HG02870 (cell line): ENCODE results near the gene SERPINI1.

Experiments used
- ATAC-seq: cut with Tn5 transposase; IDR thresholded peaks from one replicate; pipeline ENCODE4 v1.9.1; 2021; ENCODE audit warnings: mild to moderate bottlenecking, moderate library complexity; ENCODE audit not compliant: unreplicated experiment

Gene SERPINI1

GRCh38 chr3:167843886-167844285 is 108.4 kb downstream of the SERPINI1 start:
- no peak for ATAC-seq

DNA sequence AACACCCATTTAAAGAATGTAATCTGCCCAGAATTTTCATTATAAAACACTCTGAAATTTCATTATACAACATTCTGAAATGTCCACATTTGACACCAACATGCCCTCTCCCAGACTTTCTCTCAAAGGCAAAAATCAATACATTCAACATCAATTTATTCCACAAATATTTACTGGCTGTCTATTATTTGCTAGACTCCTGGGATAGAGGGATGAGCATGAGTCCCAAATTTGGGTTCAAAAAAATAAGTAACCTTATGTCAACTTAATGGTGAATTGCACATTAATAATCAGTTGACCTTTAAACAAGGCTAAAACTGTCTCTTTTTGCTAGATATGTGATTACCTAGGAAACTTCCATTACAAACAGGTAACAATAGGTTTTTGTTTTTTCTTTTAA is 109.0 kb downstream of the SERPINI1 start:
- ATAC-seq = no peak

- no peak for ATAC-seq
Observed at GRCh38 chr3:167851171-167851570, 115.7 kb downstream of the SERPINI1 start.

GRCh38 chr3:167851749-167852148 is 116.2 kb downstream of the SERPINI1 start:
- no peak for ATAC-seq

- no peak for ATAC-seq
Observed at GRCh38 chr3:167852216-167852615, 116.7 kb downstream of the SERPINI1 start.

DNA sequence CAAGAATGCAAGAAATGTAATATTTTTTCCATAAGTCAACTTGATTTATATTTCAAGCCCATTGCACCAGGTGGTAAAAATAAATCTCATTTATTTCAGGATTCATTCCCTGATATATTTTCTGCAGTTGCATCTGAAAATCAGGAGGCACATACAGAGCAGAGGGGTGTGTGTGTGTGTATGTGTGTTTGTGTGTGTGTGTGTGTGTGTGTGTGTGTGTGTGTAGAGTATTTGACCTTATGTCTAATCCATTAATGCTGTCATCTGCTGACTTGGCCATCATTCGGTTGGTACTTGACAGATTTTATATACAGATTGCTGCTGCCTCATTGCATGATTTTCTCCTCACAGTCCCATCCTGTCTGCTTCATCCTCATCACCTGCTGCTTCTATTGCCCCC is 118.5 kb downstream of the SERPINI1 start:
- ATAC-seq = no peak

- no peak for ATAC-seq
Observed at GRCh38 chr3:167854846-167855245, 119.3 kb downstream of the SERPINI1 start.

DNA sequence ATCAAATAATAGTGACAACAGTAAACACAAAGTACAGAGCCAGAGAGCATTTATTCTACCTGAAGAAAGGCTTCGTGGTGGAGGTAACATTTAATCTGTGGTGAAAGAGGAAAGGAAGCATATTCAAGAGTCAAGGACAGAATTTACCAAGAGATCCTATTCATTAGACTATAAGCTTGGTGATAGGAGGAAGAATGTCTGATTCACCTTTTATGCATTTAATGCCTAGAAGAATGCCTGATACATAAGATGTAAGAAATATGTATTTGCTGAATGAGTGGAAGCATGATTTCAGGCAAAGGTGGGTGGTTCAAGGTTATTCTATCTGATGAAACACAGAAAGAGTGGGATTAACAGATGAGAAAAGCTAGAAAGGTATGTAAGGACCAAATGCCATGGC is 119.8 kb downstream of the SERPINI1 start:
- no peak for ATAC-seq

DNA sequence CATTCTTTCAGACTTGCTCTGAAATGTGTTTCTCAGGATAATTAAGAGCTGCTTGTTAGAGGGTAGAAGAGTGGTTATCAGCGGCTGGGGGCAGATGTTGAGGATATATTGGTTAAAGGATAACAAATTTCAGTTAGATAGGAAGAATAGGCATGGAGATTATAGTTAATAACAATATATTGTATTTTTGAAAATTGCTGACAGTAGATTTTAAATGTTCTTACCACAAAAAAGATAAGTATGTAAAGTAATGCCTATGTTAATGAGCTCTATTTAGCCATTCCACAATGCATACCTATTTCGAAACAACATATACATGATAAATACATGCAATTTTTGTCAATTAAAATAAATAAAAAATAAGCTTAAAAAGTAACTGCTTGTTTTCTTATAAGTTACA is 123.3 kb downstream of the SERPINI1 start:
- no peak for ATAC-seq

- no peak for ATAC-seq
Observed at GRCh38 chr3:167859610-167860009, 124.1 kb downstream of the SERPINI1 start.

GRCh38 chr3:167861649-167862048 is 126.1 kb downstream of the SERPINI1 start:
- ATAC-seq = no peak

DNA sequence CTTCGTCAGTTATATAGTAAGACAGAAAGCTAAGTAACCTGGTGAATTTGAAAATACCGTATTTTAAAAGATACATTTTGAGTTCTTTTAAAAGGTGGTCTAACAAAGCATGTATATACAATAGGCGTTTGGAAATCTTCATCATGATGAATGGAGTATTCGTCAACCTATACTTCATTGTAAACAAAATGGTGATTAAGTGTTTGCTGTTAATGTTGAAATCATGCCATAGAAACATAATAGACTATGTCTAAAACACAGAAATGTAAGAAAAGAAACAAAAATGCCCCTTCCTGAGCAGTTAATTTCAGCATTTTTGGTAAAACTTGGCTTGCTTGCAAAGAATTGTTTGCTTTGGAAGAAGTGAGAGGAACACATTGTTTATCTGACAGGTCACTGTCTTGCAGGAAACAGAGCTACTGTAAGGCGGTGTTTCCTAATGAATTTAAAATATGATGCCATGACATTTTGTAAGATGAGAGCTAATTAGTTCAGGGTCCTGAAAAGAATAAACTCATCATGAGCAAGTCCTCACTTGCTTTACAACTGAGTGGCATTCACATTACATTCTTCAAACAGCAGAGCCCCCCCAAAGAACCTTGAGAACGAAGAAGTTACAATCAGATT is 126.7 kb downstream of the SERPINI1 start:
- ATAC-seq = no peak

DNA sequence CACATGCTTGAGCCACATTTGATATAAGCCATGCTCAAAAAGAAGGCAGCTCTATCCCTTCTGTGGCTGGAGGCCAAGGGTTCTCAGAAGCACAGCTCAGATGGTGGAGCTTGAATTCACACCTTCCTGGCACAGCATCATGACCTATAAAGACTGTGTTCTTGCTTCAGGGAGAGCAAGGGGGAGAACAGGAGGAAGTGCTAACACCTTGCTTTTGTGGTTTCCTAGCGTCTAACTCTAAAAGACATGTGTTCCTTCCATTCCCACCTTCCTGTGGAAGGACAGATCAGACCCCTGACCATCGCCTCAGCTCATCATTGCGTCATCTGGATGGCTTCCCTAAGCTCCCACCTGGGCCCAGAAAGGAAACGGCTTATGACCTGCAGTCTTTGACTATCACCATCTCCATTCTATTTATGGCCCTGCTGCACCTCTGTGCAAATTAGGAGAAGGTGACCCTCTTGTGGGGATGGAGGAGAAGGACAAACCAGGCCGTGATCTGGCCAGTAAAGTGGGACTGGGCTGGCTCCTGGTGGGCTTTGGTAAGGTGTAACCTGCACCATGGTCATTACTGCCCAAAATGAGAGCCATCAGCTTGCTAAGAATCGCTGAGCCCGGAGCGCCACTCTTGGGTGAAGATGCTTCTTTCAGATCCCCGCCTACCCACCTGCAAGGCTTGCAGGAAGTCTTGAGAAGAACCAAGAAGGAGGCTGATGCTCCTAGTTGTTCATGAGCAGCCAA is 128.5 kb downstream of the SERPINI1 start:
- no peak for ATAC-seq

DNA sequence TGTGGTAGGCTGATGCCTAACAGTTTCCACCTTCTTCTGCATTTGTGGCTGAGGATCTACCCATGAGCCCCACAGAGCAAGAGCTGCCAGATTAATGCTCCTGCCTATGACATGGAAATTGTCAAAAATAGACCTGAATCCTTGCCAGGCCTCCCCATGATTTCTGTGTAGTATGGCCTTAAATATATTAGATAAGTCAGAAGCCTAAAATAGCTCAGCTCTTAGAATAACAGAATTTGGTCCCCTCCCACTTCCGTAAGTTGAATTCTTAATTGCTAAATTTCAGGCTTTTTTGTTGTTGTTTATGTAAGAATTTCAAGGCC is 129.0 kb downstream of the SERPINI1 start:
- no peak for ATAC-seq

- no peak for ATAC-seq
Observed at GRCh38 chr3:167866331-167866730, 130.8 kb downstream of the SERPINI1 start.

- no peak for ATAC-seq
Observed at GRCh38 chr3:167867981-167868380, 132.5 kb downstream of the SERPINI1 start.

GRCh38 chr3:167870181-167870580 is 134.7 kb downstream of the SERPINI1 start:
- no peak for ATAC-seq

DNA sequence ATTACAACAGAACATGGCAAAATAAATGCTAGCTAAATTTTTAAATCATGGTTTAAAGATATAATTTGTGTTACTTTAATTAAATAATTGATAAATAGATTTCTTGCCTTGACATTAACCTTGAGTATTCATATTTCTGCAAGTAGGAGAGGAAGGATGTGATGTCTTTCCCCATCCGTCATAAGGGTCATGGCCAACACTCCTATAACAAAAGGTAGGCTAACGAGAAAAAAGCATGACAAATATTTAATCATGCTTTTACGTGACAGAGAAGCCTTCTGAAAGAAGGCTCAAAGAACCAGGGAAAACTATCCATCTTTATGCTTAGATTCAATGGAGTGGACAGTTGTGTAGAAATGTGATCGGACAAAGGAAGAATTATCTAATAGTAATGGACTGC is 135.2 kb downstream of the SERPINI1 start:
- ATAC-seq = no peak

DNA sequence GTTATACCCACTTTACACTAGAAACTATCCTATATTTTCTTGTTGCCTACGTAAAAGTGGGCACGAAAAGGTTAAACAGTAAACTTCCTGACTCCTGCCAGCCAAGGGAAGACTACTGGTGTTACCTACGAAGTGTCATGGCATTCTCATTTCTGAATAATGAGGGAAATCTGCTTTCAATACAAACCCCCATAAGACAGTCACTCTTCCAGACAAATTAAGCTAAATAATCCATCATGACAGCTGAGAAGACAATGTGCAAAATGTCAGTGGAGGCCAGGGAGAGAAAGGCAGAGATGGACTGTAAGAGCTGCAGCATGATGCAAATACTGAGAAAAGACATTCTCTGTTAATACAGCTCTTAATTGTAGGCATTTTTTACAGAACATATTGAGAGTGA is 136.5 kb downstream of the SERPINI1 start:
- no peak for ATAC-seq

DNA sequence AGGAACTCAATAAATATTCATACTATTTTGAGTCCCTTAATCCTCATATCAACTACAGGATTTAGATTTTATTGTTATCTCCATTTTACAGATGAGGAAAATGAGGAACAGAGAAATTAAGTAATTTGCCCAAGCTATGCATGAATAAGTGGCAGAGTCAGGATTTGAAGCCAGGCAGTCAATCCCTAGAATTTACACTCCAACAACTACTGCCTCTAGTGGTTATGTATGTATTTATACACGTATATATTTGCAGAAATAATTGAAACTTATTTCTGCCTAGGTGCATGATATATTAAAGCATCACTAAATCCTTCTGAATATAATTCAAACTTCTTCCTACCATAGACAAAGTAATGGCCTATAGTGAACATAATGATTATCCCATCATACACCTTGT is 137.4 kb downstream of the SERPINI1 start:
- no peak for ATAC-seq

DNA sequence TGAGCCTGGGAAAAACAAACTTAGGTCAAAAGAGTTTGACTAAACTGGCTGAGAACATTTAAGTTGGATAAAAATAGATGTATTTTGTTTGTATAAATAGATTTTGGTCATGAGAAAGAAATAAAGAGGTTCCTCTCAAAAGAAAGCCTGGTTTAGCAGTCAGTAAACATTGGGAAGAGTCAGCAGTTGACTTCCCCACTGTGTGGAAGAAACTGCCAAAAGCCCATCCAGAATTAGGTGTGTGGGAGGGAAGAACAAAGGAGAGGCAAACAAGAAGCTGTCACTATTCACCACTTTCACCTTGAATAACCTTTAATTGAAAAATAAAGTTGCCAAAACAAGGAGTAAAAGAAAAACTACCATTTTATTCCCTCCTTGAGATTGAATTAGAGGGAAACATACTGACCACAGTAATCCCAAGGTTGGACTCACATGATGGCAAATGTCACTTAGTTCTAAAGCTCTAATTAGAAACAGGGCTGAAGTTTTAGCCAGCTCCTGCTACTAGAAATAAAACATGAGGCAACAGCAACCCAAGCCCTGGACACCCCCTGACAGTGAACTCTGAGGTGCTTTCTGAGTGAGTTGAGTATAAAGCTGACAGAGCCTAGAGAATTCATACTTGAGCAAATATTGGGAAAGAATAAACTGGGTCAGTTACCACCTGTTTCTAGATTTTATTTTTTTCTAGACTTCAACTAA is 139.3 kb downstream of the SERPINI1 start:
- no peak for ATAC-seq
